ENCODE measurements around the gene POLR2M. TPM values are rescaled to one million over a fixed set of nuclear protein-coding genes. Genes with fewer than 3 reads are reported as not detected.

Gene POLR2M
- polyA plus RNA-seq, 1 experiment = 72.6 TPM

DNA sequence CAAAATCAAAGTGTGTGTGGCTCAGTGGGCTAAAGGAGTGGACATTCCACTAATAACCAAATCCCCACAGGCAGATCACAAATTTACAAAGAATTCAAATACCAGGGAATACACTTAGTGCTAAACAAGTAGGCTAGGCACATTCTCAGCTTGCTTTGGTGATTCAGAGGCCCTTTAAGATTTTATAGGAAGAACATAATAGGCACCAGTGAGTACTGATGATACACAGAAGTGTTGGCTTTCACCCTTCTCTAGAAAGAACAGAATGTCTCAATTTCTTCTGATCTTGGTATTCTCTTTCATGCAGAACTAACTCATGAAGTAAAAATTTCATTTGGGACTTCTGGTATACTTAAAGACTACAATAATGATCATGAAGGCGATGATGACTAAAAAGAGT, 55.0 kb downstream of the POLR2M start:
- DNase-seq (ENCODE audit: low read depth, low spot score) = no peak
- CTCF ChIA-PET = interaction anchor here (0.6 to 0.9 kb wide), 2 partner anchors 11 to 99 kb away, joined by 3 read pairs; no protein-coding TSS in a partner anchor
- POLR2A ChIA-PET = no interaction called here
- H3K9me3 ChIP-seq (ENCODE audit: control insufficient read depth, insufficient read depth, low read length) = no peaks in the 10 kb centered on the region
- H3K27ac ChIP-seq (ENCODE audit: low read depth, low read length) = no peak overlapping the region
- TF ChIP-seq, protein P1, sequence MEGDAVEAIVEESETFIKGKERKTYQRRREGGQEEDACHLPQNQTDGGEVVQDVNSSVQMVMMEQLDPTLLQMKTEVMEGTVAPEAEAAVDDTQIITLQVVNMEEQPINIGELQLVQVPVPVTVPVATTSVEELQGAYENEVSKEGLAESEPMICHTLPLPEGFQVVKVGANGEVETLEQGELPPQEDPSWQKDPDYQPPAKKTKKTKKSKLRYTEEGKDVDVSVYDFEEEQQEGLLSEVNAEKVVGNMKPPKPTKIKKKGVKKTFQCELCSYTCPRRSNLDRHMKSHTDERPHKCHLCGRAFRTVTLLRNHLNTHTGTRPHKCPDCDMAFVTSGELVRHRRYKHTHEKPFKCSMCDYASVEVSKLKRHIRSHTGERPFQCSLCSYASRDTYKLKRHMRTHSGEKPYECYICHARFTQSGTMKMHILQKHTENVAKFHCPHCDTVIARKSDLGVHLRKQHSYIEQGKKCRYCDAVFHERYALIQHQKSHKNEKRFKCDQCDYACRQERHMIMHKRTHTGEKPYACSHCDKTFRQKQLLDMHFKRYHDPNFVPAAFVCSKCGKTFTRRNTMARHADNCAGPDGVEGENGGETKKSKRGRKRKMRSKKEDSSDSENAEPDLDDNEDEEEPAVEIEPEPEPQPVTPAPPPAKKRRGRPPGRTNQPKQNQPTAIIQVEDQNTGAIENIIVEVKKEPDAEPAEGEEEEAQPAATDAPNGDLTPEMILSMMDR (IDR thresholded peaks at IDR 0.05; ENCODE audit: low read depth, low read length) = no peak
- peaks cover 2% of the 10 kb centered on the region for H3K27me3 ChIP-seq (ENCODE audit: control insufficient read depth, insufficient read depth, low read length)
- no peak overlapping the region for H3K4me3 ChIP-seq (ENCODE audit: low read depth, low read length)

- H3K9me3 ChIP-seq (ENCODE audit: control insufficient read depth, insufficient read depth, low read length) = no peaks in the 10 kb centered on the region
- TF ChIP-seq, protein P1 (IDR thresholded peaks at IDR 0.05; ENCODE audit: low read depth, low read length) = 0 out of 2 replicates have a peak, but pooled peaks have one; percentile 8
- DNase-seq (ENCODE audit: low read depth, low spot score) = no peak
- no peak overlapping the region for H3K27ac ChIP-seq (ENCODE audit: low read depth, low read length)
- H3K27me3 ChIP-seq (ENCODE audit: control insufficient read depth, insufficient read depth, low read length) = peaks cover 2% of the 10 kb centered on the region
- CTCF ChIA-PET = interaction anchor here (0.6 kb wide), 1 partner anchor 12 kb away, joined by 3 read pairs; no protein-coding TSS in a partner anchor
- H3K4me3 ChIP-seq (ENCODE audit: low read depth, low read length) = no peak overlapping the region
- POLR2A ChIA-PET = no interaction called here
Observed at GRCh38 chr15:57762302-57762701, 55.8 kb downstream of the POLR2M start.

GRCh38 chr15:57763176-57763964, 56.9 kb downstream of the POLR2M start:
- Histone ChIP-seq H3K4me3 (ENCODE audit: low read depth, low read length) (no peak overlapping the region), H3K9me3 (ENCODE audit: control insufficient read depth, insufficient read depth, low read length) (no peaks in the 10 kb centered on the region), H3K27ac (ENCODE audit: low read depth, low read length) (no peak overlapping the region), H3K27me3 (ENCODE audit: control insufficient read depth, insufficient read depth, low read length) (peaks cover 2% of the 10 kb centered on the region)
- POLR2A ChIA-PET = no interaction called here
- TF ChIP-seq, protein P1 (IDR thresholded peaks at IDR 0.05; ENCODE audit: low read depth, low read length) = no peak
- no peak for DNase-seq (ENCODE audit: low read depth, low spot score)
- CTCF ChIA-PET = no interaction called here

Other genes with a start within 250 kb of the POLR2M start
- gene MYZAP, start 114.8 kb upstream of the POLR2M start, polyA plus RNA-seq (2011; rRNA removed) = not detected in 2 replicates

Data from AG04450 (cell line).